H1 (cell line): ENCODE results near the gene GRAMD1B. TPM values are rescaled to one million over a fixed set of nuclear protein-coding genes. Genes with fewer than 3 reads are reported as not detected.

Source experiments
- CTCF ChIA-PET: fragments of 300-600 bp; sonication (Branson Sonifier 250); formaldehyde crosslinking; loops from one replicate; lab custom pipeline; 2021; ENCODE audit not compliant: partially characterized antibody; lab: Charles Lee
- POLR2A ChIA-PET: fragments of 300-600 bp; sonication (Branson Sonifier 250); formaldehyde crosslinking; loops from one replicate; lab custom pipeline; 2021; ENCODE audit warnings: inconsistent platforms; ENCODE audit not compliant: partially characterized antibody; lab: Charles Lee
- DNase-seq, 2 experiments: peaks; one replicate each; pipeline versions ENCODE4 v3.0.0 to v3.0.0-alpha.2; 2010 to 2022; ENCODE audit warnings: low spot score in 2 of 2, low read depth in 1 of 2, mixed read lengths in 1 of 2
- FAIRE-seq: peaks from 2 replicates; lab custom pipeline; 2011; peaks lifted over from hg19 to GRCh38; lab: Jason Lieb, UNC
- H2AFZ ChIP-seq: 2 replicates; pipeline ENCODE4 v1.8.1; 2012; ENCODE audit warnings: low read length, inconsistent platforms
- H2AK5ac ChIP-seq: 2 replicates; pipeline ENCODE4 v1.6.1; 2013; ENCODE audit warnings: low read depth, low read length
- H2BK120ac ChIP-seq: replicated peaks from 2 replicates; pipeline ENCODE3; 2013; ENCODE audit warnings: low read depth, low read length, inconsistent platforms
- H2BK12ac ChIP-seq: 2 replicates; pipeline ENCODE4 v1.6.1; 2013; ENCODE audit warnings: low read depth, low read length
- H2BK15ac ChIP-seq: 2 replicates; pipeline ENCODE4 v1.6.1; 2013; ENCODE audit warnings: low read length
- H2BK20ac ChIP-seq: 2 replicates; pipeline ENCODE4 v1.6.1; 2013; ENCODE audit warnings: low read length
- H2BK5ac ChIP-seq: 2 replicates; pipeline ENCODE4 v1.6.1; 2013; ENCODE audit warnings: low read depth, low read length
- H3K14ac ChIP-seq: 2 replicates; pipeline ENCODE4 v1.6.1; 2013; ENCODE audit warnings: inconsistent platforms; ENCODE audit not compliant: insufficient read length
- H3K18ac ChIP-seq: 2 replicates; pipeline ENCODE4 v1.6.1; 2013; ENCODE audit warnings: low read length; ENCODE audit errors: extremely low read depth
- H3K23ac ChIP-seq: 2 replicates; pipeline ENCODE4 v1.6.1; 2013; ENCODE audit warnings: inconsistent platforms; ENCODE audit not compliant: insufficient read length
- H3K23me2 ChIP-seq: 2 replicates; pipeline ENCODE4 v1.6.1; 2013; ENCODE audit warnings: low read depth, low read length
- H3K27ac ChIP-seq: 2 replicates; pipeline ENCODE4 v1.6.1; 2011; ENCODE audit warnings: low read depth, low read length, inconsistent platforms
- H3K27me3 ChIP-seq, 4 experiments: replicated peaks in 1 of 4; 1 replicate in 1 of 4; 2 replicates in 3 of 4; pipeline versions ENCODE4 v1.6.1 to v1.8.1; 2011 to 2013; ENCODE audit warnings: low read length in 3 of 4, mild to moderate bottlenecking in 3 of 4, inconsistent platforms in 2 of 4, mixed read lengths in 2 of 4, moderate library complexity in 1 of 4; ENCODE audit not compliant: control insufficient read depth in 3 of 4, insufficient read depth in 3 of 4; ENCODE audit errors: extremely low read depth in 1 of 4
- H3K36me3 ChIP-seq, 4 experiments: 2 replicates each; pipeline versions ENCODE4 v1.6.1 to v1.8.1; 2011 to 2013; ENCODE audit warnings: mild to moderate bottlenecking in 4 of 4, low read length in 3 of 4, moderate library complexity in 2 of 4, control low read depth in 1 of 4, inconsistent platforms in 1 of 4; ENCODE audit not compliant: insufficient read depth in 4 of 4, control insufficient read depth in 2 of 4
- H3K4ac ChIP-seq: replicated peaks from 2 replicates; pipeline ENCODE3; 2013; ENCODE audit warnings: low read length, low read depth, mixed read lengths, inconsistent platforms; ENCODE audit not compliant: insufficient read length
- H3K4me1 ChIP-seq, 4 experiments: replicated peaks in 1 of 4; 1 replicate in 1 of 4; 2 replicates in 3 of 4; pipeline versions ENCODE4 v1.6.1 to v1.8.1; 2011 to 2013; ENCODE audit warnings: low read length in 3 of 4, inconsistent platforms in 2 of 4, mixed read lengths in 1 of 4; ENCODE audit not compliant: insufficient read depth in 4 of 4, control insufficient read depth in 3 of 4
- H3K4me2 ChIP-seq, 2 experiments: 2 replicates each; pipeline versions ENCODE4 v1.6.1 to v1.8.1; 2011 to 2013; ENCODE audit warnings: low read depth in 2 of 2, low read length in 2 of 2, control low read depth in 1 of 2, inconsistent platforms in 1 of 2, mild to moderate bottlenecking in 1 of 2; ENCODE audit not compliant: insufficient read depth in 1 of 2
- H3K4me3 ChIP-seq, 4 experiments: fragments of 200-600, 300-600 bp in 1 of 4; sonication (generic), shearing (Covaris generic), sonication (Bioruptor Twin) in 1 of 4; 2 replicates each; pipeline versions ENCODE4 v1.5.1 to v1.8.1; 2011 to 2016; ENCODE audit warnings: low read length in 4 of 4, low read depth in 3 of 4, control low read depth in 2 of 4, inconsistent platforms in 2 of 4, mild to moderate bottlenecking in 2 of 4, mixed read lengths in 1 of 4, moderate library complexity in 1 of 4; ENCODE audit not compliant: insufficient read depth in 2 of 4; ENCODE audit errors: extremely low read depth in 1 of 4
- H3K56ac ChIP-seq: replicated peaks from 2 replicates; pipeline ENCODE3; 2013; ENCODE audit warnings: low read depth, mild to moderate bottlenecking, mixed read lengths, low read length, inconsistent platforms; ENCODE audit not compliant: insufficient read length
- H3K79me1 ChIP-seq: 2 replicates; pipeline ENCODE4 v1.6.1; 2013; ENCODE audit warnings: low read depth, low read length, control low read depth
- H3K79me2 ChIP-seq, 2 experiments: 2 replicates each; pipeline versions ENCODE4 v1.6.1 to v1.8.1; 2012 to 2013; ENCODE audit warnings: low read length in 2 of 2, mild to moderate bottlenecking in 2 of 2, inconsistent platforms in 1 of 2; ENCODE audit not compliant: insufficient read depth in 2 of 2, control insufficient read depth in 1 of 2
- H3K9ac ChIP-seq, 4 experiments: replicated peaks in 1 of 4; 1 replicate in 1 of 4; 2 replicates in 3 of 4; pipeline versions ENCODE4 v1.6.1 to v1.8.1; 2011 to 2013; ENCODE audit warnings: low read depth in 3 of 4, low read length in 3 of 4, control low read depth in 2 of 4, mild to moderate bottlenecking in 2 of 4, moderate library complexity in 2 of 4, inconsistent platforms in 1 of 4; ENCODE audit errors: extremely low read depth in 1 of 4
- H3K9me3 ChIP-seq, 2 experiments: 2 replicates each; pipeline versions ENCODE4 v1.6.1 to v1.8.1; 2012 to 2013; ENCODE audit warnings: mild to moderate bottlenecking in 2 of 2, moderate library complexity in 2 of 2, control low read depth in 1 of 2, inconsistent platforms in 1 of 2, low read depth in 1 of 2, low read length in 1 of 2, mixed read lengths in 1 of 2; ENCODE audit not compliant: insufficient read depth in 2 of 2
- H4K20me1 ChIP-seq, 2 experiments: replicated peaks in 1 of 2; 2 replicates each; pipeline versions ENCODE3 to v1.8.1; 2011 to 2013; ENCODE audit warnings: inconsistent platforms in 2 of 2, low read length in 2 of 2, mild to moderate bottlenecking in 1 of 2; ENCODE audit not compliant: insufficient read depth in 2 of 2, control insufficient read depth in 1 of 2
- H4K5ac ChIP-seq: 2 replicates; pipeline ENCODE4 v1.6.1; 2013; ENCODE audit warnings: low read length, low read depth, mixed read lengths, inconsistent platforms; ENCODE audit not compliant: insufficient read length
- H4K8ac ChIP-seq: 2 replicates; pipeline ENCODE4 v1.8.0; 2013; ENCODE audit warnings: mild to moderate bottlenecking, moderate library complexity, low read length, inconsistent platforms; ENCODE audit not compliant: insufficient read depth; ENCODE audit errors: extremely low read depth
- H4K91ac ChIP-seq: replicated peaks from 2 replicates; pipeline ENCODE3; 2013; ENCODE audit warnings: low read length, mixed read lengths, inconsistent platforms; ENCODE audit not compliant: insufficient read length
- CBX5 ChIP-seq: fragments of 300-800, 300-1000 bp; sonication (generic); IDR thresholded peaks from 2 replicates; pipeline ENCODE4 v1.7.1; 2016; ENCODE audit warnings: antibody characterized with exemption, low read length, low read depth
- EGR1 ChIP-seq: IDR thresholded peaks from 2 replicates; pipeline ENCODE4 v1.6.1; 2011; ENCODE audit warnings: low read depth, low read length, borderline replicate concordance
- GTF2F1 ChIP-seq: IDR thresholded peaks from 2 replicates; pipeline ENCODE4 v1.6.1; 2012; ENCODE audit warnings: low read depth, low read length, improper control_type of control experiment, borderline replicate concordance
- KDM4A ChIP-seq: IDR thresholded peaks from one replicate; pipeline ENCODE4 v1.7.1; 2012; ENCODE audit warnings: low read depth, mild to moderate bottlenecking, moderate library complexity, low read length, inconsistent platforms; ENCODE audit not compliant: severe bottlenecking
- PHF8 ChIP-seq: fragments of 200-600 bp; sonication (generic); conservative IDR thresholded peaks from 2 replicates; pipeline ENCODE4 v1.7.1; 2012; ENCODE audit warnings: low read depth, mild to moderate bottlenecking, inconsistent platforms, low read length, moderate library complexity
- RBBP5 ChIP-seq: IDR thresholded peaks from 2 replicates; pipeline ENCODE4 v1.7.1; 2012; ENCODE audit warnings: low read depth, mild to moderate bottlenecking, inconsistent platforms, low read length, moderate library complexity, borderline replicate concordance
- RNF2 ChIP-seq: fragments of 200-900, 300-1000 bp; sonication (generic); IDR thresholded peaks from 2 replicates; pipeline ENCODE4 v1.7.1; 2016; ENCODE audit warnings: borderline replicate concordance, low read depth, mild to moderate bottlenecking, antibody characterized with exemption, low read length; ENCODE audit not compliant: poor library complexity, severe bottlenecking; ENCODE audit errors: missing control alignments
- SP2 ChIP-seq: IDR thresholded peaks from 2 replicates; pipeline ENCODE4 v1.6.1; 2012; ENCODE audit warnings: mild to moderate bottlenecking, low read length, inconsistent platforms
- TAF1 ChIP-seq: IDR thresholded peaks from 2 replicates; pipeline ENCODE4 v1.6.1; 2011; ENCODE audit warnings: mild to moderate bottlenecking, low read depth, low read length
- WGBS, 2 experiments: shearing (Covaris generic) in 1 of 2; methylation state at CpG; one replicate each; pipeline versions ENCODE4 v1.1.6 to v1.1.7; 2013 to 2015; ENCODE audit warnings: low lambda C conversion rate in 2 of 2, mixed read lengths in 2 of 2, inconsistent platforms in 1 of 2, low coverage in 1 of 2, missing lambda C conversion rate in 1 of 2; ENCODE audit not compliant: insufficient replicate concordance in 2 of 2, insufficient coverage in 1 of 2, insufficient read length in 1 of 2; ENCODE audit errors: extremely low coverage in 1 of 2, missing lambda C conversion rate in 1 of 2; 5-methylcytosine and 5-hydroxymethylcytosine counted together
- polyA plus RNA-seq, 7 experiments: library from polyadenylated mRNA; depleted of rRNA in 3 of 7; stranded (reverse) in 5 of 7; unstranded in 2 of 7; fragments of >200 nt in 5 of 7; fragments of 200-250 nt in 2 of 7; gene quantifications; 1 replicate in 5 of 7; 2 replicates in 1 of 7; 4 replicates in 1 of 7; pipeline versions ENCODE4 v1.2.1 to v1.2.3, GENCODE V29; 2011 to 2013; ENCODE audit warnings: missing spikeins in 2 of 7, mixed read lengths in 2 of 7
- total RNA-seq: library from RNA; stranded (reverse); fragmentation: NEBNext Ultra II Directional; extraction: Animal tissue kit (Norgen Biotek cat#: 25700); gene quantifications from 2 replicates; pipeline ENCODE4 v1.2.1, GENCODE V29; 2021
- TF ChIP-seq, protein P1 (sequence below): IDR thresholded peaks from 2 replicates; pipeline ENCODE4 v1.6.1; 2011; ENCODE audit warnings: low read length, improper control_type of control experiment

The GRAMD1B gene
- total and polyA plus RNA-seq, 2 of the 8 experiments (the other 6 are each of a cell fraction or from before 2014, with no cell fraction given) = 10.1 to 21.2 TPM

- Histone ChIP-seq H3K4me1 (peaks cover 0 to 16% (median 6%) of the 10 kb centered on the region in 4 experiments), H3K9ac (no peak overlapping the region), H4K8ac (no peak overlapping the region), H3K9me3 (no peaks in the 10 kb centered on the region), H3K23ac (no peak overlapping the region), H2BK20ac (no peak overlapping the region), H4K20me1 (no peaks in the 10 kb centered on the region), H2BK15ac (no peak overlapping the region), H3K36me3 (no peaks in the 10 kb centered on the region), H3K79me2 (peaks cover 3 to 4% of the 10 kb centered on the region in 2 experiments; a peak in 2 of 4 replicates), H4K5ac (no peak overlapping the region), H3K4me2 (no peak overlapping the region), H3K27ac (no peak overlapping the region), H3K79me1 (no peaks in the 10 kb centered on the region), H3K18ac (no peak overlapping the region), H3K4me3 (no peak overlapping the region), H4K91ac (no peak overlapping the region), H2BK5ac (no peak overlapping the region), H3K14ac (no peak overlapping the region), H3K56ac (no peak overlapping the region), H3K23me2 (no peaks in the 10 kb centered on the region), H3K27me3 (no peaks in the 10 kb centered on the region), H3K4ac (no peak overlapping the region), H2BK120ac (no peak overlapping the region), H2AK5ac (no peak overlapping the region), H2BK12ac (no peak overlapping the region), H2AFZ (no peak overlapping the region)
- CTCF ChIA-PET = interaction anchor here (0.7 to 5.9 kb wide), 5 partner anchors 9 to 93 kb away, joined by 3 to 43 read pairs (median 4); no protein-coding TSS in a partner anchor
- no peak for DNase-seq
- no peak for FAIRE-seq
- 67% methylated on average over 1 of the region's 1 CpG; no CpG with 5 or more reads in 1 of the 2 experiments for WGBS, 2 experiments
- TF ChIP-seq CBX5 = no peak
- no peak for TF ChIP-seq GTF2F1
- TF ChIP-seq TAF1 = no peak
- no peak for TF ChIP-seq EGR1
- TF ChIP-seq SP2 = no peak
- no peak for TF ChIP-seq KDM4A
- no peak for TF ChIP-seq PHF8
- no peak for TF ChIP-seq RNF2
- TF ChIP-seq RBBP5 = no peak
- TF ChIP-seq, protein P1, sequence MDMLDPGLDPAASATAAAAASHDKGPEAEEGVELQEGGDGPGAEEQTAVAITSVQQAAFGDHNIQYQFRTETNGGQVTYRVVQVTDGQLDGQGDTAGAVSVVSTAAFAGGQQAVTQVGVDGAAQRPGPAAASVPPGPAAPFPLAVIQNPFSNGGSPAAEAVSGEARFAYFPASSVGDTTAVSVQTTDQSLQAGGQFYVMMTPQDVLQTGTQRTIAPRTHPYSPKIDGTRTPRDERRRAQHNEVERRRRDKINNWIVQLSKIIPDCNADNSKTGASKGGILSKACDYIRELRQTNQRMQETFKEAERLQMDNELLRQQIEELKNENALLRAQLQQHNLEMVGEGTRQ = no peak
- POLR2A ChIA-PET = no interaction called here
These were observed 137.4 kb downstream of the GRAMD1B start for GRCh38 chr11:123567466-123567865.
